GM12801 (cell line): ENCODE results near the gene IREB2.

Experiments used
- CTCF ChIP-seq: IDR thresholded peaks from one replicate; pipeline ENCODE4 v1.5.1; 2011; ENCODE audit warnings: control low read depth; ENCODE audit not compliant: insufficient read length; ENCODE audit errors: extremely low read depth

Gene IREB2, protein sequence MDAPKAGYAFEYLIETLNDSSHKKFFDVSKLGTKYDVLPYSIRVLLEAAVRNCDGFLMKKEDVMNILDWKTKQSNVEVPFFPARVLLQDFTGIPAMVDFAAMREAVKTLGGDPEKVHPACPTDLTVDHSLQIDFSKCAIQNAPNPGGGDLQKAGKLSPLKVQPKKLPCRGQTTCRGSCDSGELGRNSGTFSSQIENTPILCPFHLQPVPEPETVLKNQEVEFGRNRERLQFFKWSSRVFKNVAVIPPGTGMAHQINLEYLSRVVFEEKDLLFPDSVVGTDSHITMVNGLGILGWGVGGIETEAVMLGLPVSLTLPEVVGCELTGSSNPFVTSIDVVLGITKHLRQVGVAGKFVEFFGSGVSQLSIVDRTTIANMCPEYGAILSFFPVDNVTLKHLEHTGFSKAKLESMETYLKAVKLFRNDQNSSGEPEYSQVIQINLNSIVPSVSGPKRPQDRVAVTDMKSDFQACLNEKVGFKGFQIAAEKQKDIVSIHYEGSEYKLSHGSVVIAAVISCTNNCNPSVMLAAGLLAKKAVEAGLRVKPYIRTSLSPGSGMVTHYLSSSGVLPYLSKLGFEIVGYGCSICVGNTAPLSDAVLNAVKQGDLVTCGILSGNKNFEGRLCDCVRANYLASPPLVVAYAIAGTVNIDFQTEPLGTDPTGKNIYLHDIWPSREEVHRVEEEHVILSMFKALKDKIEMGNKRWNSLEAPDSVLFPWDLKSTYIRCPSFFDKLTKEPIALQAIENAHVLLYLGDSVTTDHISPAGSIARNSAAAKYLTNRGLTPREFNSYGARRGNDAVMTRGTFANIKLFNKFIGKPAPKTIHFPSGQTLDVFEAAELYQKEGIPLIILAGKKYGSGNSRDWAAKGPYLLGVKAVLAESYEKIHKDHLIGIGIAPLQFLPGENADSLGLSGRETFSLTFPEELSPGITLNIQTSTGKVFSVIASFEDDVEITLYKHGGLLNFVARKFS

DNA sequence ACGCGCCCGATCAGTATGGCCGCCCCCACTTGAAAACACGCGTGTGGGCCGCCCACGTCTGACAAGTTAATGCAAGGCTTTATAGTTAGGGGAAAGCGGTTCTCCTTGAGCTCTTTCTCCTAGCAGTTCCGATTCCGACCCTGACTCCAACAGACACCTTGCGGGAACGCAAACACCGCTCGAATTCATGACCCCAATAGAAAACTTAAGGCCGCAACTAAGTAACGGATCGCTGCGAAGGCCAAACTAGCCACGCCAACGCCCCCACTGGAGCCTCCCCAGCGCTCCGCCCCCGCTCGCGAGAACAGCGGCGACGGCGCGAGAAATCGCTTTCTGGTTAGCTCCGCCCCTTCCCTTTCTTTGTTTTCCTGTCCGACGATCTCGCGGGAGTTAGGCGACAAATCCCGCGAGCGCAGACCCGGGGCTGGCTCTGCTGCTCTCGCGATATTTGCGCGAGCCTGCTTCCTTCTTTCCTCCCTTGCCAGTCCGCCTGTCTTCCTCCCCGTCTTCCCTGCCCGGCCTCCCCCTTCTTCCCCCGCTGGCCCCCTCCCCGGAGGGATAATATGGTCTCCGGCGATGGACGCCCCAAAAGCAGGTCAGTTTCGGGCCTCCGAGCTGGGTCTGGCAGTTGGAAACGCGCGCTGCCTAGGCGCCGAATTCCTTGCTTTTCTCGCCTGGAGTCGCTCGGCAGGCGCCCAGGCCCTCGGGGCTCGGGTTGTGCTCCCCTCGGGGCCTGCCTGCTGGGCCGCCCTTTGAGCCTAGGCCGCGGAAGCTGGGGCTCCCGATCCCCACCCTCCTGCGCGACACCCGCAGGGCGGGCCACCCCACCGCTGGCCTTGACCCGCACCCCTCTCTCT lies at the start of gene IREB2:
Gene IREB2, plus strand, starts transcription at position 455 of the 857 bp plus-strand sequence. Its CDS starts 122 bp downstream, at position 577.
- no peak for TF ChIP-seq CTCF

- TF ChIP-seq CTCF: no peak
These were observed 49.2 kb upstream of the IREB2 start for GRCh38 chr15:78388865-78389264.

DNA sequence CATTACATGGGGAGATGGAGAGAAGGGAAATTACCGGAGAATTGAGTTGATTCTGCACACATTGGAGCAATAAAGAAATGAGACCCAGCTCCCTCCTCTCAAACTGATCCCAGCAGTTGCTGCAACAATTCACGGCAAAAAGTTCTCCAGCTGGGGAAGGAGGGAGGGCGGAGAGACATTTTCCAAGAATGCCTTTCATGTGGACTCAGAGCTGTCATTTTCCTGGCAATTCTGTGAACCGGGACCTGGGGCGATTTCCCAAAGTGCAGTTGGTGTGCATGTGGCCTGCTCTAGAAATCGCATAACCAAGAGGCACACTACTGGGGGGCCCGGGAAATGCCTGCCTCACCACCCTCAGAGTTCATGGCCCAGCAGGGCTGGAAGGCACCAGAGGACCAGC lies 48.7 kb upstream of the IREB2 start:
- TF ChIP-seq CTCF: no peak

- no peak for TF ChIP-seq CTCF
These were observed 48.3 kb upstream of the IREB2 start for GRCh38 chr15:78389738-78390137.

DNA sequence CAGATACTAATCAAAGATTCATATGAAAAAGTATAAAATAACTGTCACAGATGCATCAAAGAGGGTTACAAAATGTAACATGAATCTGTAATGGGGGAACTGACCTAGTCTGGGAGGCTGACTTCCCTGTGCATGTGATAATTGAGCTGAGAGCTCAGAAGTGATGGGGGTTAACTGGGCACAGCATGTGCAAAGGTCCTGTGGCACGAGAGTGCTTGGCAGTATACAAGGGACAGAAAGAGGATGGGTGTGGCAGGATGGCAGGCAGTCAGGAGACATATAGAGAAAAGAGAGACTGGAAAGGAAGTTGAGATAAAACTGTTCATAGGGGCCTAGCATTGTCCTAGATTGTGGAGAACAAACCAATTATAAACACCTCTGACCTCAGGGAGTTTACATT lies 47.8 kb upstream of the IREB2 start:
- no peak for TF ChIP-seq CTCF

GRCh38 chr15:78390826-78391225 lies 47.2 kb upstream of the IREB2 start:
- no peak for TF ChIP-seq CTCF
